Activated CD8-positive, alpha-beta memory T cell treated with anti-CD3 and anti-CD28 coated beads, Interleukin-2, amount 50 U/mL, for 48 hours (primary cell): ENCODE data around the gene TMPRSS12.
"Not testable (repeated sequence)": the region's sequence is repeated elsewhere in the genome, so short reads cannot be mapped to it uniquely, and the experiment has no call there.

Experiments
- DNase-seq: peaks from one replicate; pipeline ENCODE4 v3.0.0-alpha.2; 2020

The TMPRSS12 gene

GRCh38 chr12:50927356-50927755 lies 84.6 kb downstream of the TMPRSS12 start:
- no peak for DNase-seq

DNA sequence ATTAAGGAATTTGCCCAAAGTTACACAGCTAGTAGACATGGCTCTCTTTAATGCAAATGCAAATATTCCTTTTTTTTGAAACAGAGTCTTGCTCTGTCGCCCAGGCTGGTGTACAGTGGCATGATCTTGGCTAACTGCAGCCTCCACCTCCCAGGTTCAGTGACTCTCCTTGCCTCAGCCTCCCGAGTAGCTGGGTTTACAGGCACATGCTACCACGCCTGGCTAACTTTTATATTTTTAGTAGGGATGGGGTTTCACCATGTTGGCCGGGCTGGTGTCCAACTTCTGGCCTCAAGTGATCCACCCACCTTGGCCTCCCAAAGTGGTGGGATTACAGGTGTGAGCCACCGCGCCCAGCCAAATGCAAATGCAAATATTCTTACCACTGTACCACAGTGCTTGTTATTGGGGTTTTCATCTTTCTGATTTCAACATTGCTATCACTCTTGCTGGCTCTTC lies 85.1 kb downstream of the TMPRSS12 start:
- no peak for DNase-seq

GRCh38 chr12:50928392-50928791 lies 85.7 kb downstream of the TMPRSS12 start:
- no peak for DNase-seq

DNA sequence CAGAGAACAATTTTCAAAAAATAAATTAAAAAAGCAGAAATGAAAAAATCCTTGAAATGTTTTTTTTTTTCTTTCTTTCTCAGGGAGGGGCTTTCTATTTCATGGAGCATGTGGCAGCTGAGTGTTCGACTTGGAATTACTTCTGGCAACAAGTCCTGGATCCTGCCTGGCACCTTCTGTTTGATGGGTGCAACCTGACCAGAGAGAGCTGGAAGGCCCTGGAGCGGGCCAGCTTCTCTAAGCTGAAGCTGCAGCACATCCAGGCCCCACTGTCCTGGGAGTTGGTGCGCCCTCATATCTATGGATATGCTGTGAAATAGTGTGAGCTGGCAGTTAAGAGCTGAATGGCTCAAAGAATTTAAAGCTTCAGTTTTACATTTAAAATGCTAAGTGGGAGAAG lies 87.1 kb downstream of the TMPRSS12 start:
- no peak for DNase-seq

DNA sequence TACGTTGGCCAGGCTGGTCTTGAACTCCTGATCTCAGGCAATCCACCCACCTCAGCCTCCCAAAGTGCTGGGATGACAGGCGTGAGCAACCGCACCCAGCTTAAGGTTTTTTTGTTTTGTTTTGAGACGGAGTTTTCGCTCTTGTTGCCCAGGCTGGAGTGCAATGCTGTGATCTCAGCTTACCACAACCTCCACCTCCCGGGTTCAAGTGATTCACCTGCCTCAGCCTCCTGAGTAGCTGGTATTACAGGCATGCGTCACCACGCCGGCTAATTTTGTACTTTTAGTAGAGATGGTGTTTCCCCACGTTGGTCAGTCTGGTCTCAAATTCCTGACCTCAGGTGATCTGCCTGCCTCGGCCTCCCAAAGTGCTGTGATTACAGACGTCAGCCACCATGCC lies 87.8 kb downstream of the TMPRSS12 start:
- not testable (repeated sequence) for DNase-seq

DNA sequence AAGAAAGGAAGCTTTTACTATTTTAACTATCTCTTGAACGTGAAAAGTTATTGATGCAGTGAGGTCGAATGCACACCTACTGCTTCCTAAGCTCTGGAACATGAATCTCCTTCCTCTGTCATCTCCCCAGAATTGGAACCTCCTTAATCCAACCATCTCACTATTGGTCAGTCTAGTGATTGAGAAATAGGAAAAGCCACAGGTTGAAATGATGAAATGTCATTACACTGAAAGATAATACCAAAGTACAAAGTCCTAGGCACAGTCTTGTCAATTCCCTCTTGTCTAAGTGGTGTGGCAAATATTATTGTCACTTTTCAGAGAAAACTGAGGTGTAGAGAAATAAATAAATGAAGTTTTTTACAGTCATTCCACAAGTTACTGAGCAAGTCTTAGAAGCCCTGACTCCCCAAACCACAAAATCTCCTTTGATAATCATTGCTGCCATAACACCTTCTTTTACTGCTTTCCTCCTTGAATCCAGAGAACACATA lies 90.1 kb downstream of the TMPRSS12 start:
- no peak for DNase-seq

GRCh38 chr12:50933459-50934124 lies 90.9 kb downstream of the TMPRSS12 start:
- DNase-seq = no peak

DNA sequence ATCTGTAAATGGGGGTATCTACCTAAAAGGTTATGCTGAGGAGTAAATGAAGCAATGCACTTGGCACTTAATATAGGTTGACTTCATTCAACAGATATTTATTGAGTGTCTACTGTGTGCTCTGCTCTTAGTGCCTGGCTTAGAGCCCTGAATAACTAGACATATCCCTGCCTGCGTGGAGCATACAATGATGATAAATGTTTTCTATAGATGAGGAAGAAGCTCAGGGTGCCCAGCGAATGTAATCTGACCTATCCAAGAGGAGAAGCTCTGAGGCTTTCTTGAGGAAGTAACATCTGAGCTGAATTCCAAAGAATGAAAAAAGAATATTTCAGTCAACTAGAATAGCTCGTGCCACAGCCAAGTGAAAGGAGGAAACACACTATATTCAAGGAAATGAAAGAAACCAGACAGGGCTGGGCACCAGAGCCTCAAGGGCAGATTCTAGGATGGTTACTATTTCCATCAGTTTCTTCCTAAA lies 91.7 kb downstream of the TMPRSS12 start:
- no peak for DNase-seq

GRCh38 chr12:50934981-50935807 lies 92.5 kb downstream of the TMPRSS12 start:
- DNase-seq = no peak

DNA sequence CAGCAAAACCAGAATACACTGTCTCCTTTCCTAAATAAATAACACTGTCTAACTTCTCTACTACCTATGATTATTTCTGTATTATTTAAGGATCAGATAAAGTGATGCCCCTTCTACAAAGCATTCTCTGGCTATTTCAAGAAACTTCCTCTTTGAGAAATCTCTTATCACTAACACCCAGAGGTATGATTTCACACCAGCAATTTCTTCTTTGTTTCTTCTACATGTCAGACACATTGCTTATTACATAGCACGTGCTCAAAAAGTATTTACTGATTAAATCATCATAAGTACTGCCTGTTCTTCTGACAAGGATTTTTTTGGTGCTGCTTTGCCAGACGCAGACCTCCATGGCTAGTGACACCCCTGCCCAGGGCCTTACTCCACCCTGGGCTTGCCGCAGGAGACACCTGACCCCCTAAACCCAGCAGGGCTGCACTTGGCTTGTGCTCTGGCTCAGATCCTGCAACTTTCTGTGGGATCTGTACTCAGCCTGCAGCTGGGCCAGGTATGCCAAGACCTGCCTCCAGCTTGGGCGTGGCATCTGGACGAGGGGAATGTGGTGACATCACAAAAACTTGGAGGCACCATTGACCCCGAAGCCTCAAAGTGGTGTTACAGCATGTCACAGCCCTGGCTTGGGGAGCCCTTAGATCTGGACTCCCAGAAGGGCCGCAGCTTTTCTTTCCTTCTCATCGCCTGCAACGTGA lies 94.2 kb downstream of the TMPRSS12 start:
- no peak for DNase-seq
